ENCODE measurements around the gene MUC5AC. TPM values are rescaled to one million over a fixed set of nuclear protein-coding genes. Genes with fewer than 3 reads are reported as not detected.
"Not testable (repeated sequence)": the region's sequence is repeated elsewhere in the genome, so short reads cannot be mapped to it uniquely, and the experiment has no call there.

Gene MUC5AC
- total RNA-seq, 1 donor from 2014 or later: not detected

DNA sequence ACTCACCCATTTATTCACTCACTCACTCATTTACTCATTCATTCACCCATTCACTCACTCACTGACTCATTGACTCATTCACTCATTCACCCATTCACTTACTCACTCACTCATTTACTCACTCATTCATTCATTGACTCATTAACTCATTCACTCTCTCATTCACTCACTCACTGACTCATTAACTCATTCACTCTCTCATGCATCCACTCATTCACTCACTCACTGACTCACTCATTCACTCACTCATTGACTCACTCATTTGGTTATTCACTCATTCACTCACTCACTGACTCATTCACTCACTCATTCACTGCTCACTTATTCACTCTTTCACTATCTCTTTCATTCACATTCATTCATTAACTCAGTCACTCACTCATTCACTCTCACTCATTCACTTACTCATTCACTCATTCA lies 2.5 kb upstream of the MUC5AC start:
- TF ChIP-seq, protein P1, sequence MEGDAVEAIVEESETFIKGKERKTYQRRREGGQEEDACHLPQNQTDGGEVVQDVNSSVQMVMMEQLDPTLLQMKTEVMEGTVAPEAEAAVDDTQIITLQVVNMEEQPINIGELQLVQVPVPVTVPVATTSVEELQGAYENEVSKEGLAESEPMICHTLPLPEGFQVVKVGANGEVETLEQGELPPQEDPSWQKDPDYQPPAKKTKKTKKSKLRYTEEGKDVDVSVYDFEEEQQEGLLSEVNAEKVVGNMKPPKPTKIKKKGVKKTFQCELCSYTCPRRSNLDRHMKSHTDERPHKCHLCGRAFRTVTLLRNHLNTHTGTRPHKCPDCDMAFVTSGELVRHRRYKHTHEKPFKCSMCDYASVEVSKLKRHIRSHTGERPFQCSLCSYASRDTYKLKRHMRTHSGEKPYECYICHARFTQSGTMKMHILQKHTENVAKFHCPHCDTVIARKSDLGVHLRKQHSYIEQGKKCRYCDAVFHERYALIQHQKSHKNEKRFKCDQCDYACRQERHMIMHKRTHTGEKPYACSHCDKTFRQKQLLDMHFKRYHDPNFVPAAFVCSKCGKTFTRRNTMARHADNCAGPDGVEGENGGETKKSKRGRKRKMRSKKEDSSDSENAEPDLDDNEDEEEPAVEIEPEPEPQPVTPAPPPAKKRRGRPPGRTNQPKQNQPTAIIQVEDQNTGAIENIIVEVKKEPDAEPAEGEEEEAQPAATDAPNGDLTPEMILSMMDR (IDR thresholded peaks at IDR 0.05): no peak
- H3K4me1 Mint-ChIP-seq: peaks cover 5% of the 10 kb centered on the region
- ATAC-seq (ENCODE audit: low read depth) (no peak), DNase-seq (no peak)
- H3K27me3 Mint-ChIP-seq: peaks cover 4% of the 10 kb centered on the region
- H3K9me3 Mint-ChIP-seq: no peaks in the 10 kb centered on the region
- no peaks in the 10 kb centered on the region for H3K36me3 Mint-ChIP-seq (ENCODE audit: low read depth)
- CTCF ChIA-PET: no interaction called here
- intact Hi-C loops (cut with micrococcal nuclease): no loop called here
- POLR2A ChIA-PET: no interaction called here
- H3K27ac Mint-ChIP-seq: no peak overlapping the region
- H3K4me3 Mint-ChIP-seq: no peak overlapping the region

DNA sequence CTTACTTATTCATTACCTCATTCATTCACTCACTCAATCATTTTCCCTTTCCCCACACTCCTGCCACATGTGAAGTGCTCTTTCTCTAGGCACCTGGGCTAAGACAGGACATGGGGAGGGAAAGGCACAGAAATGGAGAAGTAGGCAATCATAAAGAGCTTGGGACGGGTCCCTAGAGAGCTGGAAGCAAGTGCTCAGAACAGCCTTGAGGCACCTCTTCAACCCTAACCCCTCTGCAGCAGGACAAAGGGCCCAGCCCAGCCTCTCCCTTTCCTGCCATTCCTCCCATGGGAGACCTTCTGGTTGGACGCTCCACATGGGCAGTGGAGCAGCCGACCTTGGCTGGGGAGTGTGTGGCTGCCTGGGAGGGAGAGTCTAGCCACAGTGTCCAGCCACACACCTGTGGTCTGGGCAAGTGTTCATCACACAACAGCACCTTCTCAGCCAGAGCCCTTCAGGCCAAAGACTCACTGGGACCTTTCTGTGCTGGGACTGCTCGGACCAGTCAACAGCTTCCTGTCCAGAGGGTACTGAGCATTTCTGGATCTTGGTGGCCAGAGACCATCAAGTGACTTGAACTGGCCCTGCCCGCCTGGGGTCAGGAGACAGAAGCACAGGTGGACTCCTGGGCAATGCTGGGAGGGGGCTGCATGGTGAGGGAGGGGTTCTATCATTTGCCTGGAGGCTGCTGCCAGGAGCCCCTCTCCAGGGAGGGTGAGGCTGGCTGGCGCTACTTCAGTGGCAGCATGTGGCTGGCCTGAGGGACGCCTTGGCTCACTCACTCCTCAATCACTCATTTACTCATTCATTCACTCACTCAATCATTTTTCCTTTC lies 1.0 kb upstream of the MUC5AC start:
- ATAC-seq (ENCODE audit: low read depth): no peak

DNA sequence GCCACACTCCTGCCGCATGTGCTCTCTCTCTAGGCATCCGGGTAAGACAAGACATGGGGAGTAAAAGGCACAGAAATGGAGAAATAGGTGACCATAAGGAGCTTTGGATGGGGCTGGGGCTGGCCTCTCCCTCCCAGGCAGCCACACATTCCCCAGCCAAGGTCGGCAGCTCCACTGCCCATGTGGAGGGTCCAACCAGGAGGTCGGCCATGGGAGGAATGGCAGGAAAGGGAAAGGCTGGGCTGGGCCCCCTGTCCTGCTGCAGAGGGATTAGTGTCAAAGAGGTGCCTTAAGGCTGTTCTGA lies 460 bp upstream of the MUC5AC start:
- Mint-ChIP-seq H3K36me3 (ENCODE audit: low read depth) (no peaks in the 10 kb centered on the region), H3K4me3 (no peak overlapping the region), H3K9me3 (no peaks in the 10 kb centered on the region), H3K4me1 (peaks cover 5% of the 10 kb centered on the region), H3K27ac (no peak overlapping the region), H3K27me3 (no peaks in the 10 kb centered on the region)
- DNase-seq (no peak), ATAC-seq (ENCODE audit: low read depth) (no peak)
- TF ChIP-seq, protein P1 (IDR thresholded peaks at IDR 0.05): no peak
- intact Hi-C loops (cut with micrococcal nuclease): no loop called here
- ChIA-PET CTCF (no interaction called here), POLR2A (no interaction called here)

More for the DNA sequence above, 1.0 kb upstream of the MUC5AC start:
- TF ChIP-seq, protein P1 (IDR thresholded peaks at IDR 0.05): no peak
- H3K9me3 Mint-ChIP-seq: no peaks in the 10 kb centered on the region
- no peak for DNase-seq
- no peaks in the 10 kb centered on the region for H3K36me3 Mint-ChIP-seq (ENCODE audit: low read depth)
- H3K27me3 Mint-ChIP-seq: no peaks in the 10 kb centered on the region
- H3K4me3 Mint-ChIP-seq: no peak overlapping the region
- ChIA-PET CTCF (no interaction called here), POLR2A (no interaction called here)
- intact Hi-C loops (cut with micrococcal nuclease): no loop called here
- H3K27ac Mint-ChIP-seq: no peak overlapping the region
- H3K4me1 Mint-ChIP-seq: peaks cover 5% of the 10 kb centered on the region

DNA sequence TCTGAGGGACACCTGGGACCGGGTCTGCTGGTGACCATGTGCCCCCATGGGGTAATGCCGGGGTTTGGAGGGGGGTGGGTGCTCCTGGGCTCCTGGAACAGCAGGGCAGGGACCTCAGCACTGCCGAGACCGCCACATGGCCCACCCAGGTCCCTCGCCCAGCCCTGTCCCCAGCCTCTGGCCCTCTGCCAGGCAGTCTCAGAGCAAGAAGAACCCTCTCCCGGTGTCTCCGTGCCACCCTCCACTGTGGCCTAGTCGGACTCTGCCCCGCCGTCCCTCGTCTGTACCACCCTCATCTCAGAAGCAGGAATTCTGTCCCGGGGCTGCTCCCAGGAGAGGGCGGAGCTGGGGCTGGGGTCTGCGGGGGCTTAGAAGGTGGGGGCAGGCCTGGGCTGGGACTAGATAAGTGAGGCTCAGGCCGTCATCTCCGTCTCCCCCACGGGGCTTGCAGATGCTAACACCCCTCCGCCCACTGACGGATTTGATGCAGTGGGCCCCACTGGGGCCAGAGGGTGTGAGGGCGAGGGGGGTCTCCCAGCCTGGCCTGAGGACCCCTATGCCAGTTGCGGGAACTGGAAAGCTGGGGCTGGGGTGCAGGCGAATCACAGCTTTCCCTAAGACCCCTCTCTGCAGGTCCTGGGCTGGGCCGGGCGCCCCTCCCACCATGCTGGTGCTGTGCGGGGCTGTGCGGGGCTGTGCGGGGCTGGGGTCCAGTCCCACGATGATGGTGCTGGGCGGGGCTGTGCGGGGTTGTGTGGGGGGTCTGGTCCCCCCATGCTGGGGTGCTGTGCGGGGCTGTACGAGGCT lies 1.1 kb downstream of the MUC5AC start:
- ATAC-seq (ENCODE audit: low read depth) (no peak), DNase-seq (peak; percentile 10)
- Mint-ChIP-seq H3K27ac (no peak overlapping the region), H3K9me3 (no peaks in the 10 kb centered on the region), H3K4me3 (no peak overlapping the region), H3K4me1 (no peaks in the 10 kb centered on the region), H3K36me3 (ENCODE audit: low read depth) (no peaks in the 10 kb centered on the region), H3K27me3 (no peaks in the 10 kb centered on the region)
- intact Hi-C loops (cut with micrococcal nuclease): no loop called here
- ChIA-PET POLR2A (no interaction called here), CTCF (no interaction called here)
- TF ChIP-seq, protein P1 (IDR thresholded peaks at IDR 0.05): no peak

DNA sequence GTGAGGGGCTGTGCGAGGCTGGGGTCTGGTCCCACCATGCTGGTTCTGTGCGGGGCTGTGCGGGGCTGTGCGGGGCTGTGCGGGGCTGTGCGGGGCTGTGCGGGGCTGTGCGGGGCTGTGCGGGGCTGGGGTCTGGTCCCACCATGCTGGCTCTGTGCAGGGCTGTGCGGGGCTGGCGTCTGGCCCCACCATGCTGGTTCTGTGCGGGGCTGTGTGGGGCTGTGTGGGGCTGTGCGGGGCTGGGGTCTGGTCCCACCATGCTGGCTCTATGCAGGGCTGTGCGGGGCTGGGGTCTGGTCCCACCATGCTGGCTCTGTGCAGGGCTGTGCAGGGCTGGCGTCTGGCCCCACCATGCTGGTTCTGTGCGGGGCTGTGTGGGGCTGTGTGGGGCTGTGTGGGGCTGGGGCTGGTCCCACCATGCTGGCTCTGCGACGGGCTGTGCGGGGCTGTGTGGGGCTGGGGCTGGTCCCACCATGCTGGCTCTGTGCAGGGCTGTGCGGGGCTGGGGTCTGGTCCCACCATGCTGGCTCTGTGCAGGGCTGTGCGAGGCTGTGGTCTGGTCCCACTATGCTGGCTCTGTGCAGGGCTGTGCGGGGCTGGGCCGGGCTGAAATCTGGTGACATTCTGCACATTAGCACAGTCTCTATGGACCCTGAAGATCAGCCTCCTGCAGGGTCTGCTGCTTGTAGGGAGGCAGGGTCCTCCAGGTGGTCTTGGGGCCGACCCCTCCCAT lies 1.9 kb downstream of the MUC5AC start:
- H3K4me3 Mint-ChIP-seq; POLR2A ChIA-PET; H3K9me3 Mint-ChIP-seq; intact Hi-C loops (cut with micrococcal nuclease); ATAC-seq (ENCODE audit: low read depth); H3K4me1 Mint-ChIP-seq; H3K36me3 Mint-ChIP-seq (ENCODE audit: low read depth); H3K27ac Mint-ChIP-seq; CTCF ChIA-PET; H3K27me3 Mint-ChIP-seq: not testable (repeated sequence)
- peak; percentile 12 for DNase-seq
